Breast epithelium (tissue), 3 donors: Measurements from ENCODE around the gene HEXIM1.

Experiments used
- CTCF ChIP-seq, 3 donors: fragments of 450-650 bp; IDR thresholded peaks; one replicate each; pipeline ENCODE4 v1.5.1; 2016 to 2017; ENCODE audit warnings: antibody characterized with exemption in 3 of 3, mild to moderate bottlenecking in 3 of 3, moderate library complexity in 3 of 3
- POLR2A ChIP-seq: fragments of 450-650 bp; IDR thresholded peaks from one replicate; pipeline ENCODE4 v1.6.1; 2016; ENCODE audit warnings: antibody characterized with exemption, mild to moderate bottlenecking, moderate library complexity
- POLR2AphosphoS5 ChIP-seq, 3 donors: sonication (generic); formaldehyde crosslinking; IDR thresholded peaks; one replicate each; pipeline ENCODE4 v1.6.1; 2017; ENCODE audit warnings: antibody characterized with exemption in 3 of 3

GRCh38 chr17:45110676-45111611, 37.3 kb upstream of the HEXIM1 start:
- TF ChIP-seq CTCF (IDR thresholded peaks at IDR 0.05) (no peak), POLR2AphosphoS5 (IDR thresholded peaks at IDR 0.05) (no peak), POLR2A (no peak)
